Fibroblast of the aortic adventitia (primary cell): ENCODE data around the gene DNAJB4. TPM values are rescaled to one million over a fixed set of nuclear protein-coding genes. Genes with fewer than 3 reads are reported as not detected.

Experiments used
- DNase-seq: peaks from one replicate; pipeline ENCODE4 v3.0.0-alpha.2; 2010; ENCODE audit warnings: low read depth
- H3K4me3 ChIP-seq: 2 replicates; pipeline ENCODE4 v1.5.1; 2011; ENCODE audit warnings: low read depth, mild to moderate bottlenecking, control low read depth, low read length, moderate library complexity
- total RNA-seq: library from RNA; depleted of rRNA; stranded (reverse); fragments of >200 nt; gene quantifications from 2 replicates; pipeline ENCODE4 v1.2.3, GENCODE V29; 2012; ENCODE audit warnings: low replicate concordance
- TF ChIP-seq, protein P1 (sequence below): IDR thresholded peaks from 2 replicates; pipeline ENCODE4 v1.5.1; 2011; ENCODE audit warnings: mild to moderate bottlenecking, low read length, control low read depth, inconsistent platforms; ENCODE audit not compliant: insufficient read depth

The DNAJB4 gene
- total RNA-seq, 1 donor: 42.0 TPM

DNA sequence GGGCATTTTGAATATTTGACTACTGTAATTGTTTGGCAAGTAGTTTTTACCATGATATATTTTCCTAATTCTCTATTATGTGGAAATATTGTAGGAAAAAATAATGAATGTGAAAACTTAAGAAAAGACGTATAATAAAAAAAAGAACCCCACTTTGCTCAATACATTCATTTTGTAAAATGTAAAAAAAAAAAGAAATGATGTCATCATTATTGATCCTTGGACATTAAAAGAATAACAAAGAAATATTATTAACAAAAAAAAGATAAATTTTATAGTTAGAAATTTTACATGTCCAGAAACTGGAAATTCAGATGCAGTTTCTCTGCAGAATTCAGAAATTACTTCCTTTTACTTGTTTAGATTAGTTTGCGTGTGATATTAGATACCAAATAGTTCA lies 46.3 kb downstream of the DNAJB4 start:
- H3K4me3 ChIP-seq: no peak overlapping the region

DNA sequence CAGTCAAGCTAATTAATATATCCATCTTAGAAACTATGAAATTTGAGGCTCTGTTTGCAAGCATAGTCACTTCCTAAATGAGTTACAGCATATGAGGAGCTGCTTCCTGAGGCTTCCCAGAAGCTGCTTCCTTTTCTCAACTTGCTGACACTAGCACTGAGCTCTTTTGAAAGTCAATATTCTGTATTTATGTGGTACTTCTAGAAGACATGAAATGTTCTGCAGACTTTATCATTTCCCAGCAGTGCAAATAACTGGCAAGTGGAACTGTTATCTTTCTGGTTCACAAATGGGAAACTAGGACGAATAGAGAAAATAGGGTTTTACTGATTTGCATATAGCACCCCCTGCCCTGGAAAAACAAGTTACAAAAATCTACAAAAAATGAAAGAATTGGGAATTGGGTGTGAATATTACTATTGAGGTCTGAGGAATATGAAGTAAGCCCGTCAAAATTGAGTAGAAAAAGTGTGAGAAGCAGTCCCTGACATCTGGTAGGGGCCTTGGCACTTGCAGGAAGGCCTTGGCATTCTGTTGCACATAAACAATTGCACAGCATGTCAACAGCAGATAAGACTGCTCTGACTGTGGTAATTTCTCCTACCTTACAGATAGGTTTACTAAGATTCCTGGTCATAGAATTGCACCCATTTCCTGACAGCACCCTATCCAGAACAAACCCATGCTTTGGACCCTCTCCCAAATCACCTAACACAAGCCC lies 48.1 kb downstream of the DNAJB4 start:
- DNase-seq: no peak
- no peak overlapping the region for H3K4me3 ChIP-seq
- TF ChIP-seq, protein P1, sequence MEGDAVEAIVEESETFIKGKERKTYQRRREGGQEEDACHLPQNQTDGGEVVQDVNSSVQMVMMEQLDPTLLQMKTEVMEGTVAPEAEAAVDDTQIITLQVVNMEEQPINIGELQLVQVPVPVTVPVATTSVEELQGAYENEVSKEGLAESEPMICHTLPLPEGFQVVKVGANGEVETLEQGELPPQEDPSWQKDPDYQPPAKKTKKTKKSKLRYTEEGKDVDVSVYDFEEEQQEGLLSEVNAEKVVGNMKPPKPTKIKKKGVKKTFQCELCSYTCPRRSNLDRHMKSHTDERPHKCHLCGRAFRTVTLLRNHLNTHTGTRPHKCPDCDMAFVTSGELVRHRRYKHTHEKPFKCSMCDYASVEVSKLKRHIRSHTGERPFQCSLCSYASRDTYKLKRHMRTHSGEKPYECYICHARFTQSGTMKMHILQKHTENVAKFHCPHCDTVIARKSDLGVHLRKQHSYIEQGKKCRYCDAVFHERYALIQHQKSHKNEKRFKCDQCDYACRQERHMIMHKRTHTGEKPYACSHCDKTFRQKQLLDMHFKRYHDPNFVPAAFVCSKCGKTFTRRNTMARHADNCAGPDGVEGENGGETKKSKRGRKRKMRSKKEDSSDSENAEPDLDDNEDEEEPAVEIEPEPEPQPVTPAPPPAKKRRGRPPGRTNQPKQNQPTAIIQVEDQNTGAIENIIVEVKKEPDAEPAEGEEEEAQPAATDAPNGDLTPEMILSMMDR: no peak

More for the DNA sequence above, 46.3 kb downstream of the DNAJB4 start:
- DNase-seq: no peak
- TF ChIP-seq, protein P1: no peak

DNA sequence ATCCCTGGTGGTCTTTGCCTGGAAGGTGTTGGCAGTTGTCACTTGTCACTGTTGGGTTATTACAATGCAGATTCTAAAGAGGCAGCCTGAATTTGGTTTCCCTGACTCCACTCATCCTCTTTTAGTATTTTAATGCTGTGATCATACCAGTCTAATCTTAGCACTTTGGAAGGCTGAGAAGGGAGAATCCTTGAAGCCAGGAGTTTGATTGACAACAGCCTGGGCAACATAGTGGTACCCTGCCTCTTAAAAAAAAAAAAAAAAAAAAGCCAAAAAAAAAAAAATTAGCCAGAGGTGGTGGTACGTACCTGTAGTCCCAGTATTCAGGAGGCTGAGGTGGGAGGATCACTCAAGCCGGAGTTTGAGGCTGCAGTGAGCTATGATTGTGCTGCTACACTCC lies 48.8 kb downstream of the DNAJB4 start:
- TF ChIP-seq, protein P1: no peak
- no peak overlapping the region for H3K4me3 ChIP-seq
- DNase-seq: no peak

DNA sequence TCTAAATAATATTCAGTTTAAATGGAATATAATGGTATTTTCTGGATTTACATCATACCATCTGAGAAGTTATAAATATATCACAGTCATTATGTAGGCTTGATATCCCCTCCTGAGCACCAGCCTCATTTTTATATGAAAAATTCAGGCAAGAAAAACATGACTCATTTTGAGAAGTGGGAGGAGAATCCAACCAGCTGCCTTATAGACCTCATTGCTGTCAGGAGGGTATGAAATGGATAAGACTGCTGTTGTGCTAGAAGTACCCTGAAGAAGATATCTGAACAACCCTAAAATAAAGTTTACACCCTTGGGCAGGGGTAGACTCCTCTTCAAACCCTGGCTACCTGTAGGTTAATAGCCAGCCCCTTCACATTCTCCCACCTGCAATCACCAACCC lies 49.8 kb downstream of the DNAJB4 start:
- H3K4me3 ChIP-seq: no peak overlapping the region
- TF ChIP-seq, protein P1: no peak
- DNase-seq: no peak

DNA sequence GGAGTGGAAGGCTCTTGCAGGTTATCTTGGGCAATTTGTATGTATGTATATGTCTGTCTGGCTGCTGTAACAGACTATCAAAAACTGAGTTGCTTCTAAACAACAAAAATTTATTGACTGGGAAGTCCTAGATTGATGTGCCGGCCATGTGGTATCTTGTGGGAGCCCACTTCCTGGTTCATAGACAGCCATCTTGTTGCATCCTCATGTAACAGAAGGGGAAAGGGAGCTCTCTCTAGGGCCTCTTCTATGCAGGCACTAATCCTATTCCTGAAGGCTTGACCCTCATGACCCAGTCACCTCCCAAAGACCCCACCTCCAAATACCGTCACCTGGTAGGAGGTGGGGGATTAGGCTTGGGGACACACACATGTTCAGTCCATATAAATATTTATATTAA lies 50.2 kb downstream of the DNAJB4 start:
- TF ChIP-seq, protein P1: no peak
- no peak overlapping the region for H3K4me3 ChIP-seq
- no peak for DNase-seq

DNA sequence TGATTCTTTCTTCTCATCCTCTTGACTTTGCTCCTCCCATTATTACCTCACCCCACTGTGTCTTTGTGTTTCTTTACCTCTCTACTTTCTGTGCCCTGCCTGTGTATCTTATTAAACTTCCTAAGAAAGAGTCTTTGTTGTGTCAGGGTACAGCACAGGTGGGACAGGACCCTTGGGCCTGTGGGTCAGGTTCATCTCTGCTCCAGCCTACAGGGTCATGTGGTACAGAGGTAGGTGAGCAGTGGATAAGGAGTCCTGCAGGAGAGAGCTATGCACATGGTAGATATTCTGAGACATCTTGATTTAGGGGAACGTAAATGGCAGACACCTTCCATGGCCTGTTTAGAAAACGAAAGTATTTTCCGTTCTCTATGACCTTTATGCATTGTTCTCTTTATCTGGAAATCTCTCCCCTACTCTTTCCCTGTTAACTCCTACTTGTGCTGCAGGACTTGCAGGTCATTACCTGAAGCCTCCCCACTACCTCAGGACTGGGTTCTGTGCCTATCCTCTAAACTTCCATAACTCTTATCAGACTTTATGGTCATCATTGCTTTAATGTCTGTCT lies 50.9 kb downstream of the DNAJB4 start:
- TF ChIP-seq, protein P1: no peak
- H3K4me3 ChIP-seq: no peak overlapping the region
- no peak for DNase-seq
